ENCODE data around the gene SLC22A23. TPM values are rescaled to one million over a fixed set of nuclear protein-coding genes. Genes with fewer than 3 reads are reported as not detected.

The SLC22A23 gene
- polyA plus RNA-seq, 1 donor (not counting 4 experiments of a cell fraction or from before 2014, with no cell fraction given) = 4.3 TPM

GRCh38 chr6:3233321-3233720 lies 223.5 kb downstream of the SLC22A23 start:
- Histone ChIP-seq H3K4me2 (ENCODE audit: control insufficient read depth, extremely low read depth, insufficient read depth, low read depth, low read length) (no peak overlapping the region), H4K20me1 (ENCODE audit: control insufficient read depth, extremely low read depth, insufficient read depth, low read length) (no peaks in the 10 kb centered on the region), H3K9ac (ENCODE audit: control insufficient read depth, extremely low read depth, insufficient read depth, low read length) (no peak overlapping the region), H3K36me3 (ENCODE audit: control insufficient read depth in 2 of 2, extremely low read depth in 1 of 2, insufficient read depth in 2 of 2, low read length in 2 of 2) (no peaks in the 10 kb centered on the region), H3K27ac (ENCODE audit: control insufficient read depth, insufficient read depth, low read length) (no peak overlapping the region), H3K4me3 (ENCODE audit: control insufficient read depth in 2 of 3, extremely low read depth in 1 of 3, insufficient read depth in 2 of 3, low read depth in 1 of 3, low read length in 3 of 3) (no peak overlapping the region), H3K4me1 (ENCODE audit: control insufficient read depth, extremely low read depth, insufficient read depth, low read length) (peaks cover 6% of the 10 kb centered on the region), H3K79me2 (ENCODE audit: control insufficient read depth, insufficient read depth, low read length) (no peaks in the 10 kb centered on the region), H3K9me1 (ENCODE audit: control insufficient read depth, extremely low read depth, insufficient read depth, low read length) (no peaks in the 10 kb centered on the region), H3K27me3 (ENCODE audit: control insufficient read depth, extremely low read depth, insufficient read depth, low read length) (peaks cover 70% of the 10 kb centered on the region), H3K9me3 (ENCODE audit: control insufficient read depth, low read depth, low read length) (no peaks in the 10 kb centered on the region), H2AFZ (ENCODE audit: control insufficient read depth, low read length) (no peak overlapping the region)
- dilution Hi-C loops (cut with MboI; ENCODE audit: extremely low pct_ligation_motif_present, low sequenced_read_pairs) = no loop called here
- no peak for TF ChIP-seq EZH2 (IDR thresholded peaks at IDR 0.05; ENCODE audit: low read length)
- TF ChIP-seq, protein P1, sequence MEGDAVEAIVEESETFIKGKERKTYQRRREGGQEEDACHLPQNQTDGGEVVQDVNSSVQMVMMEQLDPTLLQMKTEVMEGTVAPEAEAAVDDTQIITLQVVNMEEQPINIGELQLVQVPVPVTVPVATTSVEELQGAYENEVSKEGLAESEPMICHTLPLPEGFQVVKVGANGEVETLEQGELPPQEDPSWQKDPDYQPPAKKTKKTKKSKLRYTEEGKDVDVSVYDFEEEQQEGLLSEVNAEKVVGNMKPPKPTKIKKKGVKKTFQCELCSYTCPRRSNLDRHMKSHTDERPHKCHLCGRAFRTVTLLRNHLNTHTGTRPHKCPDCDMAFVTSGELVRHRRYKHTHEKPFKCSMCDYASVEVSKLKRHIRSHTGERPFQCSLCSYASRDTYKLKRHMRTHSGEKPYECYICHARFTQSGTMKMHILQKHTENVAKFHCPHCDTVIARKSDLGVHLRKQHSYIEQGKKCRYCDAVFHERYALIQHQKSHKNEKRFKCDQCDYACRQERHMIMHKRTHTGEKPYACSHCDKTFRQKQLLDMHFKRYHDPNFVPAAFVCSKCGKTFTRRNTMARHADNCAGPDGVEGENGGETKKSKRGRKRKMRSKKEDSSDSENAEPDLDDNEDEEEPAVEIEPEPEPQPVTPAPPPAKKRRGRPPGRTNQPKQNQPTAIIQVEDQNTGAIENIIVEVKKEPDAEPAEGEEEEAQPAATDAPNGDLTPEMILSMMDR (optimal IDR thresholded peaks at IDR 0.05 in 1 of 3, IDR thresholded peaks at IDR 0.05 in 1 of 3, conservative IDR thresholded peaks at IDR 0.05 in 1 of 3; ENCODE audit: extremely low read depth in 1 of 3, insufficient read depth in 2 of 3, low read length in 3 of 3) = no peak
- FAIRE-seq (no peak), DNase-seq (ENCODE audit: low read depth, low spot score) (no peak)

GRCh38 chr6:3232017-3232945 lies 224.6 kb downstream of the SLC22A23 start:
- no peak overlapping the region for H3K27ac ChIP-seq (ENCODE audit: control insufficient read depth, insufficient read depth, low read length)
- peaks cover 76% of the 10 kb centered on the region for H3K27me3 ChIP-seq (ENCODE audit: control insufficient read depth, extremely low read depth, insufficient read depth, low read length)
- FAIRE-seq (no peak), DNase-seq (ENCODE audit: low read depth, low spot score) (no peak)
- peak overlapping the region; percentile 15 for H3K9ac ChIP-seq (ENCODE audit: control insufficient read depth, extremely low read depth, insufficient read depth, low read length)
- H3K79me2 ChIP-seq (ENCODE audit: control insufficient read depth, insufficient read depth, low read length) = no peaks in the 10 kb centered on the region
- H2AFZ ChIP-seq (ENCODE audit: control insufficient read depth, low read length) = no peak overlapping the region
- no peaks in the 10 kb centered on the region for H3K36me3 ChIP-seq (ENCODE audit: control insufficient read depth in 2 of 2, extremely low read depth in 1 of 2, insufficient read depth in 2 of 2, low read length in 2 of 2)
- H3K4me1 ChIP-seq (ENCODE audit: control insufficient read depth, extremely low read depth, insufficient read depth, low read length) = peaks cover 11% of the 10 kb centered on the region
- H3K4me2 ChIP-seq (ENCODE audit: control insufficient read depth, extremely low read depth, insufficient read depth, low read depth, low read length) = peak overlapping the region; percentile 88
- no peaks in the 10 kb centered on the region for H3K9me3 ChIP-seq (ENCODE audit: control insufficient read depth, low read depth, low read length)
- TF ChIP-seq, protein P1 (optimal IDR thresholded peaks at IDR 0.05 in 1 of 3, IDR thresholded peaks at IDR 0.05 in 1 of 3, conservative IDR thresholded peaks at IDR 0.05 in 1 of 3; ENCODE audit: extremely low read depth in 1 of 3, insufficient read depth in 2 of 3, low read length in 3 of 3) = no peak
- no peak for TF ChIP-seq EZH2 (IDR thresholded peaks at IDR 0.05; ENCODE audit: low read length)
- dilution Hi-C loops (cut with MboI; ENCODE audit: extremely low pct_ligation_motif_present, low sequenced_read_pairs) = no loop called here
- no peaks in the 10 kb centered on the region for H3K9me1 ChIP-seq (ENCODE audit: control insufficient read depth, extremely low read depth, insufficient read depth, low read length)
- no peaks in the 10 kb centered on the region for H4K20me1 ChIP-seq (ENCODE audit: control insufficient read depth, extremely low read depth, insufficient read depth, low read length)
- H3K4me3 ChIP-seq (ENCODE audit: control insufficient read depth in 2 of 3, extremely low read depth in 1 of 3, insufficient read depth in 2 of 3, low read depth in 1 of 3, low read length in 3 of 3) = peak overlapping the region in 2 of 3 experiments; percentile 52 to 73

Measured in keratinocyte (primary cell).